Cardiac fibroblast (primary cell): ENCODE measurements around the gene RNU1-1.
"Not testable (repeated sequence)": the region's sequence is repeated elsewhere in the genome, so short reads cannot be mapped to it uniquely, and the experiment has no call there.

ENCODE experiments used
- DNase-seq, 2 donors: peaks; one replicate each; pipeline versions ENCODE4 v3.0.0 to v3.0.0-alpha.2; 2010; ENCODE audit warnings: low read depth in 2 of 2
- H3K4me3 ChIP-seq, 2 donors: replicated peaks in 1 of 2; 1 replicate in 1 of 2; 2 replicates in 1 of 2; pipeline ENCODE4 v1.5.1; 2011; ENCODE audit warnings: low read depth in 2 of 2, low read length in 2 of 2, mild to moderate bottlenecking in 2 of 2, moderate library complexity in 1 of 2
- TF ChIP-seq, protein P1 (sequence below): IDR thresholded peaks from one replicate; pipeline ENCODE4 v1.5.1; 2011; ENCODE audit warnings: low read depth, mild to moderate bottlenecking, low read length, inconsistent platforms

RNU1-1 gene

DNA sequence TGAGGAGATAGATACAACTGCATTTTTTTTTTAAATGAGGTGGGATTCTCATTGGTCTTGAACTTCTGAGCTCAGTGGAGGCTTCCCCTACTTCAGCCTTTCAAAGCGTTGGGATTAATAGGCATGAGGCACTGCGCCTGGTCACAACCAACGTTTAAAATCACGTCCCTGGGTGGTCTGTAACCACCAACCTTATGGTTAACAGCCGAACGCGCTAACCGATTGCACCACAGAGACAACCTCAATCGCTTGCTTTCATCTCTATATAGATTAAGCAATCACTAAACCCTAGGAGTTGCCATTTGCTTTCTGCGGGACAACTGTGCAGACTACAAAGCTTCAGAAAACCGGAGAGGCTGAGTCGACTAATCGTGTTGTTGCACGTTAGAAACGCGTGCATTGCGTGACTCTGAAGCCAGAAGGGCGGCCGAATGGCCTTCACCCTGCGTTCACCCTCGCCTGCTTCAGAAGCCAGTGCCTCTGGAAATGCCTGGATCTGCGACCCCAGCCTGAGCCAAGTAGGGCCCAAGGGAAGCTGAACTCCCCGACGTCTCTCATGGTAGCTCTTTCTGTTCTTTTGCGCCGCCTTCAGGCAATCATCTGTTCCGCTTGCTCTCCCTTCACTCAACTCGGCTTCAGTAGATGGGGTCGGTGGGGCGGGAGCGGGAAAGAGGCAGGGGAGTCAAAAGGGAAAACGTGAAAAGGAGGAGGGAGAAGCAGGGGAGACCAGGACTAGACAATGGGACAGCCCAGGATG lies 18.3 kb upstream of the RNU1-1 start:
- not testable (repeated sequence) for H3K4me3 ChIP-seq, DNase-seq

DNA sequence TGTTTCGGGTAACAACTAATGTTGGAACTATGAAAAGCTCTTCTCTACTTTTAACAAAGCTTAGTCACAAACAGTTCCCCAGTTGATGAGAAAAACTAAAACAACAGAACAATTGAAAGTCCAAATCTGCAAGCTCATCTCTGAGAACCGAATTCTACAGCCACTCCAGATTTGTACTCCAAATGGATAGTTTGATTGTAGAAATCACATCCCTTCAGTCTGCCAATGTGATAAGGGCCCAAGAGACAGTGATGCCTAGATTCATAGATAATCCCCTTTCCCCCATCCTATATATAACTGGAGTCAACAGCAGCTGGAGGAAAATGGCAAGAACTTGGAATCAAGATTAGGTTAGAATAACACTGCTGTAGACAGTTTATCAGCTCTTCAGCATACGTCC lies 14.3 kb upstream of the RNU1-1 start:
- not testable (repeated sequence) for DNase-seq, H3K4me3 ChIP-seq

DNA sequence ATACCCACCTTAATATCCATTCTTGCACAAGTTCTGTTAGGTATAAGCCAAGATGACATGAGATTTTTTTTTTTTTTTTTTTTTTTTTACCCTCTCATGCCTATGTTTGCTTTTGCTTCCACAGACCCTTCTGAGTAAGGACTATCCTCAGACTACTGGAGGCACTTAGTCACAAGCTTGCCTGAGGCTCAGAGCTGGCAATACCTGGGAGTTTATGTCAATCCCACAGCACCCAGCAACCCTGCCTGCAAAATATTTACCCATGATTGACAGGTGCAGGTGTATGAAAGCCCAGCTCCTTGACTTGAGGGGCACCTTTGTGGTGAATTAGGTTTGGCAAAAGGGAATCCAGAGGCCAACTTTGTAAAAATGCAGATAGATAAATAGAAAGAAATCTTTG lies 11.7 kb upstream of the RNU1-1 start:
- DNase-seq, H3K4me3 ChIP-seq: not testable (repeated sequence)

DNA sequence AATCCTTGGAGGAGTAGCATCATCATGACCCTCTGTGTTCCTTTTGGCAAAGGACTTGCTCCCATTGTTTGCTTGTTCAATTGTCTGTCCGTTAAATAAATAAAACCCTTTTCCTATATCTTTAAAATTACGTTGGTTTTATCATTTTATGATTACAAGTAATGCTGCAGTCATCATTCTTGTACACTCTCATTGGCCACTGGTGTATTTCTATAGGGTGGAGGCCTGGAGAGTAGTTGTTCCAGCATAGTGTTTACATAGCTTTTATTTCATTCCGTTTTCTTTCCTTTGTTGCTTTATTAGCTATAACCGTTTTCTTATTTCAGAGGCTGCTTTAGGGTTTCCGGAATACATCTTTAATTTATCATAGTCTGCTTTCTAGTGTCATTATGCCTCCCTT lies 7.6 kb upstream of the RNU1-1 start:
- not testable (repeated sequence) for DNase-seq, H3K4me3 ChIP-seq

DNA sequence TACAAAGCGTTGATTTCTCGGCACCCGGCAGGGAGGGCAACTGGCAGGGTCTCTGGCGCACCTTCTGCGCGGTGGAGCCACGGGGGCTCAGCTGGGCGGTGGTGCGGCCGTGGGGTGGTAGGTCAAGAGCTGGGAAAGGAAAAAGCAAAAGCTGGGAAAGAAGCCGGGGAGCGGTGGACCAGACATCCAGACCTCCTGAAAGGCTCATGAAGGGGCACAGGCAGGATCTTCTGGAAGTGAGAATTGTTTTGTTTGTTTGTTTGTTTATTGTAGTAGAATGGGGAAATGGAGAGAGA lies 7.2 kb upstream of the RNU1-1 start:
- DNase-seq = no peak
- peak overlapping the region in 1 of 2 donors; percentile 4 for H3K4me3 ChIP-seq
- TF ChIP-seq, protein P1, sequence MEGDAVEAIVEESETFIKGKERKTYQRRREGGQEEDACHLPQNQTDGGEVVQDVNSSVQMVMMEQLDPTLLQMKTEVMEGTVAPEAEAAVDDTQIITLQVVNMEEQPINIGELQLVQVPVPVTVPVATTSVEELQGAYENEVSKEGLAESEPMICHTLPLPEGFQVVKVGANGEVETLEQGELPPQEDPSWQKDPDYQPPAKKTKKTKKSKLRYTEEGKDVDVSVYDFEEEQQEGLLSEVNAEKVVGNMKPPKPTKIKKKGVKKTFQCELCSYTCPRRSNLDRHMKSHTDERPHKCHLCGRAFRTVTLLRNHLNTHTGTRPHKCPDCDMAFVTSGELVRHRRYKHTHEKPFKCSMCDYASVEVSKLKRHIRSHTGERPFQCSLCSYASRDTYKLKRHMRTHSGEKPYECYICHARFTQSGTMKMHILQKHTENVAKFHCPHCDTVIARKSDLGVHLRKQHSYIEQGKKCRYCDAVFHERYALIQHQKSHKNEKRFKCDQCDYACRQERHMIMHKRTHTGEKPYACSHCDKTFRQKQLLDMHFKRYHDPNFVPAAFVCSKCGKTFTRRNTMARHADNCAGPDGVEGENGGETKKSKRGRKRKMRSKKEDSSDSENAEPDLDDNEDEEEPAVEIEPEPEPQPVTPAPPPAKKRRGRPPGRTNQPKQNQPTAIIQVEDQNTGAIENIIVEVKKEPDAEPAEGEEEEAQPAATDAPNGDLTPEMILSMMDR = no peak

DNA sequence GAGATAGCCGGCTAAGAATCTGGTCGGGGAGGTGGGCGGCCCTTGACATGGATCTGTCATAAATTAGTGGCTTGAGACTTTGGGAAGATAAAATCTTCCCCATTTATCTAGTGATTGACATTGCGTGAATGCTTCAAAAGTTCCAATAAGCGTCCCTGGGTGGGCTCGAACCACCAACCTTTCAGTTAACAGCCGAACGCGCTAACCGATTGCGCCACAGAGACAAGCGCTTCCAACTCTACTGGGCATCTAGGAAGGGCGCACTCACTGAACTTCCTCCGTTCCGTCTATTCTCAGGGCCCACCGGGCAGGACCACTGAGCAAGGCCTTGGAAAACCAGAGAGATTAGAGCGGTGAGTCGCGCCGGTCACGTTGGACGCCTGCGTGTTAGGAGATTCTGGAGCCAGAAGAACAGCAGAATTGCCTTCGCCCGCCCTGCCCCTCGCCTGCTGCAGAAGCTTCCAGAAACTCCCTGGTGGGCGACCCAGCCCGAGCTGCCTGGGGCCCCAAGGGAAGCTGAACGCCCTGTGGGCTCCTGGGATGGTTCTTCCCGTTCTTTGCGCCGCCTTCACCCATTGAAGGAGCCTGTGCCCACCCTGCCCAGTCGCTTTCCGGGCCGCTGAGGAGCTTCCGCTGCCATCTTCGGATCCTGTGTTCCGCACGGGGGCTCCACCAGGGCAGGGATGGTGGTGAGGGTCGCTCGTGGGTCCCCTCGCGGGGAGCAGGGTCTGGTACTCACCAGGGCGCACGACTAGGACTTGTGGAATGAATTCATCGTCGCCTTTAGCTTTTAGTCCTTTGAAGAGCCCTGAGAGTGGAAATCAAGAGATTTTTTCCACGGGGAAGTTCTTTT lies 6.6 kb upstream of the RNU1-1 start:
- peak overlapping the region in 1 of 2 donors; percentile 33 for H3K4me3 ChIP-seq
- DNase-seq = peak; percentile 26 to 54

DNA sequence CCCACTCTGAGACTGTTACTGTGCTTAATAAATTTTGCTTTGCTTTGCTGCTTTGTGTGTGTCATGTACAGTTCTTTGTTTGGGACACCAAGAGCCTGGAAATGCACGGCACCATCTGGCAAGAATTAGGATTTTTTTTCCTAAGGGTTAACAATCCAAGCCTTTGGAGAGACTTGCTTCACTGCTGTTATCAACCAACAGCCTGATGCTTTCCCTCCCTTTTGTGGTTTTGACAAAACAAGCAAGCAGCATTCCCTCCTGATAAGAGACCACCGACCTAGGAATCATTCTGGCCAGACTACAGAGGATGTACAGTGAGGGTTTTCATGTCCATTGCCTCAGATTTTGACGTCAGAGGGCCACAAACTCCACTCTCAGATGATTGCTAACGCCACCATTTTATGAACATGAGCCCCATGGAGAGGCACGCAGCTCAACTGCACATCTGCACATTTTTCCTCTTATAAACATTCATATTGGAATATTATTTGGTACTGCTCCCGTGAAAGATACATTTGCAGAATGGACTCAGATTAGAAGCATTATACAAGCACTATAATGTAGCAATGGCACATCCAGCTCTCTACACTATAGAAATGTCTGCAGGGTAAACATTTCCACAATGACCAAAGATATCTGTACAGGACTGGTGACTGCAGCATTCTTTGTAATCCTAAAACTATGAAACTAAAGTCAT lies 5.3 kb upstream of the RNU1-1 start:
- not testable (repeated sequence) for H3K4me3 ChIP-seq
- peak in 1 of 2 donors; percentile 64 for DNase-seq

DNA sequence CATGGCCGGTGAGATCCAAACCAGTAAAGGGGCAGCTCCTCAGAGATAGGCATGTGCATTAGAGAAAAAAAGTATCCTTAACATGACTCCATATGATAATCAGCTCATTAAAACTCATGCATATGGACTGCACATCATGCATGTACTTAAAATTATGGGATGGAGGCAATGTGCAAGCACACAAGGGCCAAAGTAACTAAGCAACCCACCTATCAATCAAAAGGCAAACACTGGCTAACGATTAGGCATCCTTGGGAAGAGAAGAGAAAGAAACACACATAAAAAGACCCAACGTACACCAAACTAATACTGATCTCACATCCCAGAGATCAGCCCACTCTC lies 4.8 kb upstream of the RNU1-1 start:
- DNase-seq, H3K4me3 ChIP-seq: not testable (repeated sequence)

DNA sequence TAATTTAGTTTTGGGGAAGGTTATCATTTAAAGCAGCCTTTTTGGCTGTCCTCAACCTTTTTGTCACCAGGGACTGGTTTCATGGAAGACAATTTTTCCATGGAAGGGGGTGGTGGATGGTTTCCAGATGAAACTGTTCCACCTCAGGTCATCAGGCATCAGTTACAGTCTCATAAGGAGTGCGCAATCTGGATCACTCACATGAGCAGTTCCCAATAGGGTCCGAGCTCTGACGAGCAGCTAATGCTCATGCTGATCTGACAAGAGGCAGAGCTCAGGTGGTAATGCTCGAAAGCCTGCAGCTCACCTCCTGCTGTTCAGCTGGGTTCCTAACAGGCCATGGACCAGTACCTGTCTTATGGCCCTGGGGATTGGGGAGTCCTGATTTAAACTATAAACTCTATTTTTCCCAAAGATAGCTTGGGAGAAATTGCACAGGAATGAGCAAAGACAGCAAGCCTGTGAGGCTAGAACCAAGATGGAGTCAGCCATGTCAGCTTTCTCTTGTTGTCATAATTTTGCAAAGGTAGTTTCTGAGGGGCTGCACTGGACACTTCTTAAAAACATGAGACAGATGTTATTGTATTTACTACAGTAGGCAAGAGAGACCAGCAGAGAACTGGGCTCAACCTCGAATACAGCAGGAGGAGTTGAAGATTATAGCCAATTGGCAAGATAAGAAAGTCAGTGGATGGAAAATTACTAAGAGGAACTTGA lies 2.8 kb upstream of the RNU1-1 start:
- DNase-seq, H3K4me3 ChIP-seq: not testable (repeated sequence)

DNA sequence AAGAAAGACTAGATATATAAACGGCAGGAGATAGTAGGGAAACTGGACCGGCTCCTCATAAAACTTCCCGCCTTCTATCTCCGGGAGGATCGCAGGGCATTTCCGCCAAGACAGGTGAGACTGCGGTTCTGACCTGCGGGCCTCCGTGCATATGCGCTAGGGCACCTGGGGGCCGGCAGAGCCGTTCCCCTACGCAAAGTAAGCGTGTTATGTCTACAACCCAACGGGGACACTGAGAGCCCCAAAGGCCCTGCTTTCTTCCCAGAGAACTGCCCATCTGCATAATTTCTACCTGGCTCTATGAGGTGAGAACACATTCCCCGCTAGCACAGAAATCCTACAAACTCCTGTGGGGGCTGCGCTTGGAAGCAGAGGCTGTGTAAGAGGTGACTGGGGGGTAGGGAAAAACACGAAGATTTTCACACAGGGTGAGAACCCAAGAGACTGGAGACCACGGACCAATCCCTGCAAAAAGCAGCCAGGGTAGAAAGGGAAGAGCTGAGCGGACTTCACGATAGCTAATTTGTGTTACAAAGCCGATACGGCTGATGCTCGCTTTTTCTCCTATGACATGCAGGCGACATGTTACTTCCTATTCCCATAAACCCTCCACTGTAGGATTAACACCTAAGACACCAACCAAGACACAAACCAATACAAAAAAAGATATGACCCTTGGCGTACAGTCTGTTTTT lies 526 bp downstream of the RNU1-1 start:
- peak; percentile 96 to 98 for DNase-seq
- not testable (repeated sequence) for H3K4me3 ChIP-seq

DNA sequence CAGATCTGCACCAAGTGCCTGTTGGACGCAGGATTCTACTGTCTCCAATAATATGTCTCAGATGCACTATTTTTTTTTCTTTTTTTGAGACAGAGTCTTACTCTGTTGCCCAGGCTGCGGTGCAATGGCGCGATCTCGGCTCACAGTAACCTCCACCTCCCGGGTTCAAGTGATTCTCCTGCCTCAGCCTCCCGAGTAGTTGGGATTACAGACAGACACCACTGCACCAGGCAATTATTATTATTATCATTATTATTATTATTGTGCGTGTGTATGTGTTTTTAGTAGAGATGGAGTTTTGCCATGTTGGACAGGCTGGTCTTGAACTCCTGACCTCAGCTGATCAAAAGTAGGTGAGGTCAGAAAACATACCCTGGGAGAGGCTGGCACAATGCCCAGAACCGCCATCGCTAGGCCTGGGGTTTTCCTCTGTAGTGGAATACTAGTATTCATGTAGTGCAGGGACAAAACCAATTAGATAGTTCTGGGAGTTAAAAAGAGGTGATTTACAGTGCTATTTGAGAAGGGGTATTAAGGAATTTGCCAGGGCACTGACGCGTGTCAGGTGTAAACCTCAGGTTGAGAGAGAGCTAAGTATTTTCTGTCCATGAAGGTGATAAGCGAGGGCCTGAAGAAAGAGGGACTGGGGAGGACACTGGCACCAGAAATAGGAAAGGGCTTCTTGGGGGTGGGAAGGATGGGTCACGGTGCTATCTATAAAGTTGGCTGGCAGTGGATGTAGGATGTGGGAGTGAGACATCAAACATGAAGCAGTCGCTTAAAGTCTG lies 1.3 kb downstream of the RNU1-1 start:
- not testable (repeated sequence) for DNase-seq, H3K4me3 ChIP-seq

DNA sequence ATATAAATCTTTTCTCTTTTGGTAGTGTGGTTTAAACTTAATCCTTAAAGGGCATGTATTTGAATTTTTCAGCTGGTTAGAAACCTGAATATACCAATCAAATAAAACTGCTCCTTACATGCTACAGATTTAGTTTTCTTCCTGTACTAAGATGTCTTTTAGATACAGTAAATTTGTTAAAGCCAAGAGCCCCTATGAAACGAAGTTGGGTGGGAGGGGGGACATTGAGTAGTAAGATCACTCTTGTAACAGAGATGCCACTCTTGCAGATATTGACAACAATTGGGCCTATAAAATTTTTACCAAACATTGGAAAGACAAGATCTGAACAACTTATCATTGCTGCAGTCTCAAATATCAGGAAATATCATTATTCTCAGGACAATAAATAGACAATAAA lies 2.2 kb downstream of the RNU1-1 start:
- not testable (repeated sequence) for DNase-seq, H3K4me3 ChIP-seq

DNA sequence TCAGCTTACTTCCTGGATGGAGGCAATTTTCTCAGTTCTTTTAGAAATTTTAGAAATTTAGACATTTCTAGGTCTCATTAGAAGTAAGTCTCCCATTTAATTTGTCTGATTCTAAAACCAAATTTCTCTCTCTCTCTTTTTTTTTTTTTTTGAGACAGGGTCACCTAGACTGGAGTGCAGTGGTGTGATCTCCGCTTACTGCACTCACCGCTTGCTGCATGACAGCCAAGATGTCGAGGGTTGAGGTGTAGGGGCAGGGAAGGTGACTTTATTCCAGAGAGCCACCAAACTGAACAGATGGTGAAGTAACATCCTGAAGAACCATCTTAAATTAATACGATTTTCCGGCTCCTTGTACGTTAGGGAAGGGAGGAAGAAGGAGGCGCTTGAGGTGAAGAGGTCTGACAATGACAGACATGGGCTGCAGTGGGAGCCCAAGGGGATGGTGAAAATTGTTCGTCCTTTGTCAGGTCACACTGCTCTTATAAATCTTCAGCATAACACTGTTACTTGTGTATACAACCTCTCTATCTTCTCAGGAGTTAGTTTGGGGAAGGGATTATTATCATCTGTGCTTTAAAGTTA lies 5.1 kb downstream of the RNU1-1 start:
- peak; percentile 14 to 40 for DNase-seq

DNA sequence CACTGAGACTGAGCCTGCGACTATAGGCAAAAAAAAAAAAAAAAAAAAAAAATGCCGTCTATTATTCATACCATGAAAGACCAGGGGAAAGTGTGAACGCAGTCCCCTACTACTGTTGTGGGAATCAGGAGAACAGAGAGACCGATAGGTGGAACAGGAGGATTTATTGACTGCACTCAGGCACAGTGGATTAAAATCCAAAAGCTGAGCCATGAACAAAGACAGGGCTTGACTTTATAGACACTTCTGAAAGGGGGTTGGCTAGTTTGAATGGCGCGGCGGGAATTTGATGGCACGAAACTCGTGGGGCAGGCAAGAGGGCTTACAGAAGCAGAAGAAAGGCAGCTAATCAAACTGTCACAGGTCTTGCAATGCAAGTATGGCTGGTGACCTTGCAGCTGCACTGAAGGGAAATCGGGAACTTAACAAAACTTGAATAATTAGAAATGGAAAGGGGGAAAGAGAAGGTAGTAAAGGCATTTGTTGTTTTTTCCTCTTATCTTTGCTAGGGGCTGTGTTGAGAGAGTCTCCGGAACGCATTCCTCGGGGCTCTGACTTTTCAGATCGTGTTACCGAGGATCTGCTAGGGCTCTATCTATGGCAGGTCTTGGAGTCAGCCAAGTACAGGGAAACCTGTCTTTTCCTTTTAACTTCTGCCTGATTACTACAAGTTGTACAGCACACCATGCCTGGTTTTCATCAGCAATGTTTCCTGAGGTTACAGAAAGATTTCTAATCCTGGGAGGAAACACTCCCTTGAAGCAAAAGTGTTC lies 7.5 kb downstream of the RNU1-1 start:
- DNase-seq = peak in 1 of 2 donors; percentile 12
- H3K4me3 ChIP-seq = not testable (repeated sequence)

More for the DNA sequence above, 5.1 kb downstream of the RNU1-1 start:
- H3K4me3 ChIP-seq = not testable (repeated sequence)

DNA sequence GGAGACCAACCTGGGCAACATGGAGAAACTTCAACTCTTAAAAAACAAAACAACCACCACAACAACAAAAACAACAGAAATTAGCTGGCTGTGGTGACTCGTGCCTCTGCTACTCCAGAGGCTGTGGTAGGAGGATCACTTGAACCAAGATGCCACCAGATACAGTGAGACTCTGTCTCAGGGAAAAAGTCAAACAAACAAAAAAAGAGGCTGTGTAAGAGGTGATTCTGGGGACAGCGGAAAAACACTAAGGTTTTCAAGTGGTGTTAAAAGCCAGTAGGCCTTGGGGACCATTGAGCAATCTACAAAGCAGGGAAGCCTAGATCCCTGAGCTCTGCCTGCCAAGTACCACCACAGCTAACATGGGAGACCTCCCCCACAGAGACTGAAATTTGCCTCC lies 8.2 kb downstream of the RNU1-1 start:
- peak in 1 of 2 donors; percentile 21 for DNase-seq
- H3K4me3 ChIP-seq = not testable (repeated sequence)
